Measurements from ENCODE around the gene PPP2R2D.

- TF ChIP-seq CTCF (conservative IDR thresholded peaks at IDR 0.05; ENCODE audit: low read length): no peak
- no peak for TF ChIP-seq EZH2phosphoT487 (IDR thresholded peaks at IDR 0.05; ENCODE audit: borderline replicate concordance)
Observed at GRCh38 chr10:131929122-131929845, 28.5 kb downstream of the PPP2R2D start.
